ENCODE results near the gene DENND5B.

- TF ChIP-seq CTCF (IDR thresholded peaks at IDR 0.05 in 2 of 3, conservative IDR thresholded peaks at IDR 0.05 in 1 of 3; ENCODE audit: control insufficient read depth in 2 of 3, extremely low read depth in 1 of 3, insufficient read depth in 1 of 3, low read depth in 3 of 3, low read length in 3 of 3) (no peak), USF1 (IDR thresholded peaks at IDR 0.05; ENCODE audit: borderline replicate concordance, extremely low read length, insufficient read depth, low read depth, low read length) (no peak), POLR2A (IDR thresholded peaks at IDR 0.05; ENCODE audit: low read depth, low read length) (no peak), RAD21 (IDR thresholded peaks at IDR 0.05; ENCODE audit: insufficient read depth, low read depth, low read length) (no peak), RCOR1 (conservative IDR thresholded peaks at IDR 0.05; ENCODE audit: low read depth, low read length) (no peak), RELA (IDR thresholded peaks at IDR 0.05; ENCODE audit: borderline replicate concordance, partially characterized antibody) (no peak), EP300 (IDR thresholded peaks at IDR 0.05; ENCODE audit: borderline replicate concordance in 1 of 2, control insufficient read depth in 1 of 2, low read depth in 2 of 2, low read length in 2 of 2) (no peak), SMAD5 (IDR thresholded peaks at IDR 0.05; ENCODE audit: low read depth) (no peak), NFYB (IDR thresholded peaks at IDR 0.05; ENCODE audit: insufficient read depth, low read depth, low read length) (no peak), CBFB (IDR thresholded peaks at IDR 0.05; ENCODE audit: low read depth) (no peak), ATF3 (IDR thresholded peaks at IDR 0.05; ENCODE audit: borderline replicate concordance, extremely low read depth, low read depth, low read length) (no peak), GABPA (IDR thresholded peaks at IDR 0.05; ENCODE audit: low read depth) (no peak), NBN (IDR thresholded peaks at IDR 0.05) (no peak), PML (IDR thresholded peaks at IDR 0.05; ENCODE audit: low read length) (no peak)
Measured at GRCh38 chr12:31363831-31364230, 227.1 kb downstream of the DENND5B start.

All from GM12878 (cell line).